Large intestine (tissue), 3 donors: ENCODE results near the gene QKI. TPM values are rescaled to one million over a fixed set of nuclear protein-coding genes. Genes with fewer than 3 reads are reported as not detected.
"Not testable (repeated sequence)": the region's sequence is repeated elsewhere in the genome, so short reads cannot be mapped to it uniquely, and the experiment has no call there.

Source experiments
- DNase-seq, 2 donors: peaks; one replicate each; pipeline versions ENCODE4 v3.0.0 to v3.0.0-alpha.2; 2013
- H3K27ac ChIP-seq: one replicate; pipeline ENCODE4 v1.5.1; 2013; ENCODE audit warnings: low read length
- H3K27me3 ChIP-seq: 2 replicates; pipeline ENCODE4 v1.6.1; 2013; ENCODE audit warnings: low read length; ENCODE audit not compliant: control insufficient read depth, insufficient read depth
- H3K36me3 ChIP-seq: 2 replicates; pipeline ENCODE4 v1.6.1; 2013; ENCODE audit warnings: low read length; ENCODE audit not compliant: control insufficient read depth, insufficient read depth
- H3K4me1 ChIP-seq: one replicate; pipeline ENCODE4 v1.6.1; 2013; ENCODE audit warnings: low read length; ENCODE audit not compliant: control insufficient read depth, insufficient read depth
- H3K4me3 ChIP-seq: one replicate; pipeline ENCODE4 v1.5.1; 2013; ENCODE audit warnings: low read length
- H3K9me3 ChIP-seq: one replicate; pipeline ENCODE4 v1.6.1; 2013; ENCODE audit warnings: mild to moderate bottlenecking, low read depth, low read length, moderate library complexity; ENCODE audit not compliant: control insufficient read depth
- WGBS: methylation state at CpG from one replicate; pipeline ENCODE4 v1.1.5; 2013; ENCODE audit warnings: low lambda C conversion rate; ENCODE audit not compliant: insufficient coverage; 5-methylcytosine and 5-hydroxymethylcytosine counted together
- polyA plus RNA-seq: library from polyadenylated mRNA; unstranded; fragments of 120-200 nt; gene quantifications from one replicate; pipeline ENCODE4 v1.2.1, GENCODE V29; 2013

The QKI gene
- polyA plus RNA-seq, 1 donor = 30.2 TPM

- Histone ChIP-seq H3K36me3 (no peaks in the 10 kb centered on the region), H3K9me3 (no peaks in the 10 kb centered on the region), H3K4me1 (no peaks in the 10 kb centered on the region), H3K27me3 (peaks cover 54% of the 10 kb centered on the region), H3K4me3 (no peak overlapping the region), H3K27ac (no peak overlapping the region)
- WGBS = 60% methylated on average over 1 of the region's 2 CpGs
- DNase-seq = no peak
Measured at GRCh38 chr6:163420289-163420614, 5.7 kb downstream of the QKI start.

- H3K4me1 ChIP-seq = no peaks in the 10 kb centered on the region
- H3K9me3 ChIP-seq = no peaks in the 10 kb centered on the region
- no peak overlapping the region for H3K27ac ChIP-seq
- H3K4me3 ChIP-seq = no peak overlapping the region
- 100% methylated on average over 1 of the region's 3 CpGs for WGBS
- H3K36me3 ChIP-seq = no peaks in the 10 kb centered on the region
- no peak for DNase-seq
- H3K27me3 ChIP-seq = peaks cover 47% of the 10 kb centered on the region
Measured at GRCh38 chr6:163422550-163422949, 8.0 kb downstream of the QKI start.

- Histone ChIP-seq H3K27ac (no peak overlapping the region), H3K27me3 (peaks cover 45% of the 10 kb centered on the region), H3K9me3 (no peaks in the 10 kb centered on the region), H3K4me1 (no peaks in the 10 kb centered on the region), H3K4me3 (no peak overlapping the region), H3K36me3 (no peaks in the 10 kb centered on the region)
- WGBS = 100% methylated on average over 1 of the region's 2 CpGs
- no peak for DNase-seq
Measured at GRCh38 chr6:163423696-163424095, 9.2 kb downstream of the QKI start.

DNA sequence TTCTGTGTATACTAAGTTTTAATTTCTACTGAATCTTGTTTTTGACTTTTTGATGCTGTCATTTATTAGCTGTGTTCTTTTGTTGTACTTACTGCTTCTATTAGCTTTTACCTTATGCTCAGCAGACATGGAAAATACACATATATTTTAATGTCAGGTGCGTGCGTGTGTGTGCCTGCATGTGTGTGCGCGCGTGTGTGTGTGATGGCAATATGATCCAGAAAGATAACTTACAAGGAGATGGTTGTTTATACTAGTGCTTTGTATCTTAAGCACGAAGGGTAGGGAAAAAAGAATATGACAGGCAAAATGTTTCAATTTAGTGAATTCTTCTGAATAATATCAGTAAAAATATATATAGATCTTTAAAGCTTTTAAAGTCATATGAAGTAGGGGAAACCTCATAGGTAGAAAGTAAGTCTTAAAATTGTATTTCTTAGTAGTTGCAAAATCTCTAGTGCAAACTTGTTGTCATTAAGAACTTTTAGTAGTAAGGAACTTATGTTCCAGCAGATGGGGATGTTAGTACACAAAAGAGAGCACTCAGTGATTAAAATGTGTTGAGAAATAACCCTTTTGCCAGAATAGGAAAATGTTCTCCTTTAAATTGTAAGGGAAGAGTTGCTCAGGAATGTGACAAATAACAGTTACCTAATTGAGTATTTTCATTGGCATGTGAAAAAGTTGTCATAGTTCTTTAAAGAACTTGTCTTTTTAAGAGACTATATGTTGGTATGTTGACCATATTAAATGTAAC, 13.2 kb downstream of the QKI start:
- Histone ChIP-seq H3K4me1 (no peaks in the 10 kb centered on the region), H3K27ac (no peak overlapping the region), H3K9me3 (no peaks in the 10 kb centered on the region), H3K27me3 (peaks cover 36% of the 10 kb centered on the region), H3K36me3 (no peaks in the 10 kb centered on the region), H3K4me3 (no peak overlapping the region)
- 81% methylated on average over 6 of the region's 6 CpGs for WGBS
- DNase-seq = no peak

GRCh38 chr6:163428373-163428772, 13.9 kb downstream of the QKI start:
- no peaks in the 10 kb centered on the region for H3K36me3 ChIP-seq
- H3K4me3 ChIP-seq = no peak overlapping the region
- no peaks in the 10 kb centered on the region for H3K9me3 ChIP-seq
- H3K27ac ChIP-seq = no peak overlapping the region
- WGBS = 0% methylated on average over 1 of the region's 2 CpGs
- H3K27me3 ChIP-seq = peaks cover 32% of the 10 kb centered on the region
- no peaks in the 10 kb centered on the region for H3K4me1 ChIP-seq
- DNase-seq = no peak

DNA sequence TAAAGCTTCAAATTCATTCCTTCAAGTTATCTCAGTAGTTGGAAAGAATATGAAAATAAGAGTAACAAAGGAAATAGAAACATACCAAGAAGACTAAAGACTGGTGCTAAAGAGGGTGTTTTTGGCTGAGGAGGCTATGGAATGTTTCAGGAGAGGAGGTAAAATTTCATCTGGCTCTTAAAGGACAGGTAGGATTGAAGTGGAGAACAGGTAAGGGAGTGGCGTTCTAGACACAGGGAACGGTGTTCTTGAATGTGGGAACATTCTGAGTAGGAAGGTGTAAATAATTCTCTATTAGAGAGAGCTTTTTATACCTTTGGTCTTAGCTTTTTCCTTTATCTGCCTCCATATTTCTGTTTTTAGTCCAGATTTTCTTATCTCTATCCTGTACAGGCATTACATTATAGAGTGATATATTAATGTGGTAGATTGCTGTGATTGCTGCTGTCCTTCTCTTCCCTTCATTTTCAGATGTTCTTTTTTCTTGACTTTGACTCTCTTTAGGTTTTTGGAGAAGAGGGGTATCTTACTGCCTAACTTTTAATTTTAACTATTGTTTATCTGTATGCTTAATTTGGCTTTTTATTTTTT, 15.4 kb downstream of the QKI start:
- no peaks in the 10 kb centered on the region for H3K36me3 ChIP-seq
- H3K27ac ChIP-seq = no peak overlapping the region
- no CpG with 5 or more reads among the region's 2 CpGs for WGBS
- H3K27me3 ChIP-seq = peaks cover 27% of the 10 kb centered on the region
- H3K9me3 ChIP-seq = no peaks in the 10 kb centered on the region
- DNase-seq = no peak
- no peak overlapping the region for H3K4me3 ChIP-seq
- H3K4me1 ChIP-seq = no peaks in the 10 kb centered on the region

GRCh38 chr6:163432300-163432699, 17.8 kb downstream of the QKI start:
- Histone ChIP-seq H3K27ac (no peak overlapping the region), H3K27me3 (peaks cover 19% of the 10 kb centered on the region), H3K9me3 (no peaks in the 10 kb centered on the region), H3K4me3 (no peak overlapping the region), H3K36me3 (no peaks in the 10 kb centered on the region), H3K4me1 (no peaks in the 10 kb centered on the region)
- no CpG with 5 or more reads among the region's 2 CpGs for WGBS
- no peak for DNase-seq

DNA sequence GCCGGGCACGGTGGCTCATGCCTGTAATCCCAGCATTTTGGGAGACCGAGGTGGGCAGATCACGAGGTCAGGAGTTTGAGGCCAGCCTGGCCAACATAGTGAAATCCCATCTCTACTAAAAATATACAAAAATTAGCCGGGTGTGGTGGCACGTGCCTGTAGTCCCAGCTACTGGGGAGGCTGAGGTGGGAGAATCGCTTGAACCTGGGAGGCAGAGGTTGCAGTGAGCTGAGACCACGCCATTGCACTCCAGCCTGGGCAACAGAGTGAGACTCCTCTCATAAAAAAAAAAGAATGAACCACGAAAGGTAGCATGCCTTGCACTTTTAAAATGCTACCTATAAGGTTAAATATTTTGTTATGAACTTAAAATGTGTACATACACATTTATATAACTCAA, 19.0 kb downstream of the QKI start:
- not testable (repeated sequence) for DNase-seq, H3K36me3 ChIP-seq, H3K9me3 ChIP-seq, H3K27ac ChIP-seq, H3K4me3 ChIP-seq, H3K4me1 ChIP-seq
- H3K27me3 ChIP-seq = peaks cover 19% of the 10 kb centered on the region
- no CpG with 5 or more reads among the region's 9 CpGs for WGBS

- no peaks in the 10 kb centered on the region for H3K4me1 ChIP-seq
- H3K27me3 ChIP-seq = peaks cover 16% of the 10 kb centered on the region
- no peak overlapping the region for H3K27ac ChIP-seq
- no peak overlapping the region for H3K4me3 ChIP-seq
- no peaks in the 10 kb centered on the region for H3K36me3 ChIP-seq
- no peak for DNase-seq
- no CpG with 5 or more reads among the region's 4 CpGs for WGBS
- H3K9me3 ChIP-seq = no peaks in the 10 kb centered on the region
Measured at GRCh38 chr6:163435023-163435422, 20.5 kb downstream of the QKI start.

- Histone ChIP-seq H3K9me3 (no peaks in the 10 kb centered on the region), H3K27me3 (peaks cover 12% of the 10 kb centered on the region), H3K27ac (no peak overlapping the region), H3K36me3 (no peaks in the 10 kb centered on the region), H3K4me3 (no peak overlapping the region), H3K4me1 (no peaks in the 10 kb centered on the region)
- no peak for DNase-seq
- 88% methylated on average over 2 of the region's 3 CpGs for WGBS
Measured at GRCh38 chr6:163436843-163437242, 22.3 kb downstream of the QKI start.

DNA sequence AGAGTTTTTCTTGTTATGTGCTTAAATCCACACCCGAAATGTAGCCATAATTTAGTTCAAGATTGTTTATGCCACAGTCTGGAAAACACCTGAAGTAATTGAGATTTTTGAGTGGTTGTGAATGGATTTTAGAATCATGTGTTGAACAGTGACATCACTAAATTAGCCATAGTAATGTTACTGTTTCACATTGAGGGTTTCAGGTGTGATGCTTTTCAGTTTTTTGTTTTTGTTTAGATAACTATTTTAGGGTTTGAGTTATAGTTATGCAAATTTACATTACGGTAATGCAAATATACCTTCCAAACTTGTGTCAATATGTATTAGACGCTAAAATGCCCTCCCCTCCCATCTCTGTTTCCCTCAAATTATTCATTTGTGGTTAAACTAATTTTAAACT, 22.9 kb downstream of the QKI start:
- no peak for DNase-seq
- Histone ChIP-seq H3K27ac (no peak overlapping the region), H3K4me1 (no peaks in the 10 kb centered on the region), H3K27me3 (peaks cover 9% of the 10 kb centered on the region), H3K36me3 (no peaks in the 10 kb centered on the region), H3K9me3 (no peaks in the 10 kb centered on the region), H3K4me3 (no peak overlapping the region)
- no CpG with 5 or more reads among the region's 3 CpGs for WGBS
